NCI-H2107 treated with DMSO at 0.1 percent for 48 hours (cell line): ENCODE results near the gene YJEFN3.

Experiments used
- DNase-seq: peaks from one replicate; lab custom pipeline; 2025; ENCODE audit not compliant: unreplicated experiment; lab: John Stamatoyannopoulos, UW

The YJEFN3 gene

GRCh38 chr19:19579533-19580361 lies 51.0 kb downstream of the YJEFN3 start:
- DNase-seq = no peak

- DNase-seq = no peak
Observed at GRCh38 chr19:19580418-19580817, 51.7 kb downstream of the YJEFN3 start.

- DNase-seq = no peak
Observed at GRCh38 chr19:19581391-19581790, 52.7 kb downstream of the YJEFN3 start.

- no peak for DNase-seq
Observed at GRCh38 chr19:19582471-19582870, 53.8 kb downstream of the YJEFN3 start.

GRCh38 chr19:19584356-19584755 lies 55.6 kb downstream of the YJEFN3 start:
- DNase-seq = no peak
